HL-60/S4 treated with phorbol 12-myristate 13-acetate at 8.2 ng/mL for 4 days and 3 days (cell line): ENCODE results near the gene CFAP119.

Experiments
- in situ Hi-C: fragments of 300-500 bp; cut with MboI; formaldehyde crosslinking; loops from 2 replicates; pipeline ENCODE4 v1.15.0; 2022; ENCODE audit warnings: low sequenced_read_pairs

The CFAP119 gene

GRCh38 chr16:30741461-30741914, 20.4 kb downstream of the CFAP119 start:
- in situ Hi-C loops = no loop called here

DNA sequence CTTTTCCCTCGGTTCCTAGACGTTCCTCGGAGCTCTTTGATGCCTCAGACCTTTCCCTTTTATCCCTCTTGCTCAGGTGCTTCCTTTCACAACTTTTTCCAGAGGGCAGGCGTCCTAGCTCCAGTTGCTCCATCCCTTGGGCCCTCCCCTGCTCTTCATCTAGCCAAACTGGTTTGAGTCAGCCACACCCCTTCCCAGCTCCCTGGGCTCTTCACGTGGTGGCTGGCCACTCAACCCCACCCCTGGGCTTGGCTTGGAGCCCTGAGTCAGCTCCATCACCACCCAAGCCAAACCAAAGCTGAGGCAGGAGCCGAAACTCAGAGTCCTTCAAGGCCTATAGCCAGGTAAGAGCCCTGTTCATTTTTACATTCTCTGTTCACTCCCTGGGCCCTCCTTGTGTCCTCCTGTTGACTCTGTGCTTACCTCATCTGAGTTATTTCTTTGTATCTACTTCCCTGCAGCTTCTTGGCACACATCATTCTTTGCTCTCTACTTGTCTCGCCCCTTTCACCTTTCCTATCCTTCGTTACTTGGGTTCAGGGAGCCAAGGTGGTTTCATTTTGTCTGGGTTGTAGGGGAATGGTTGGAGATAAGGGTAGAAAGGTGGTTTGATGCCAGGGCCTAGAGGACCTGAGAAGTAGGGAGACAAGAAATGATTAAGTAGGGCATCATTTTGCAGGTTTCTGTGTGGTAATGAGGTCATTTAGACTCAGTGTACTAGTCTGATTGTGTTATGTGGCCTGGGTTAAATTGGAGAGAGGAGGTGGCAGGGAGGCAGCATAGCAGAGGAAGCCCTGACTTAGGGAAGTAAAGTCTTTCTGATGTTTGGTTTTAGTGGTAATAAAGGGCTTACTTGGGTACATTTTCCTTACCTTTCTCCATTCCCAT, 21.3 kb downstream of the CFAP119 start:
- in situ Hi-C loops = no loop called here

DNA sequence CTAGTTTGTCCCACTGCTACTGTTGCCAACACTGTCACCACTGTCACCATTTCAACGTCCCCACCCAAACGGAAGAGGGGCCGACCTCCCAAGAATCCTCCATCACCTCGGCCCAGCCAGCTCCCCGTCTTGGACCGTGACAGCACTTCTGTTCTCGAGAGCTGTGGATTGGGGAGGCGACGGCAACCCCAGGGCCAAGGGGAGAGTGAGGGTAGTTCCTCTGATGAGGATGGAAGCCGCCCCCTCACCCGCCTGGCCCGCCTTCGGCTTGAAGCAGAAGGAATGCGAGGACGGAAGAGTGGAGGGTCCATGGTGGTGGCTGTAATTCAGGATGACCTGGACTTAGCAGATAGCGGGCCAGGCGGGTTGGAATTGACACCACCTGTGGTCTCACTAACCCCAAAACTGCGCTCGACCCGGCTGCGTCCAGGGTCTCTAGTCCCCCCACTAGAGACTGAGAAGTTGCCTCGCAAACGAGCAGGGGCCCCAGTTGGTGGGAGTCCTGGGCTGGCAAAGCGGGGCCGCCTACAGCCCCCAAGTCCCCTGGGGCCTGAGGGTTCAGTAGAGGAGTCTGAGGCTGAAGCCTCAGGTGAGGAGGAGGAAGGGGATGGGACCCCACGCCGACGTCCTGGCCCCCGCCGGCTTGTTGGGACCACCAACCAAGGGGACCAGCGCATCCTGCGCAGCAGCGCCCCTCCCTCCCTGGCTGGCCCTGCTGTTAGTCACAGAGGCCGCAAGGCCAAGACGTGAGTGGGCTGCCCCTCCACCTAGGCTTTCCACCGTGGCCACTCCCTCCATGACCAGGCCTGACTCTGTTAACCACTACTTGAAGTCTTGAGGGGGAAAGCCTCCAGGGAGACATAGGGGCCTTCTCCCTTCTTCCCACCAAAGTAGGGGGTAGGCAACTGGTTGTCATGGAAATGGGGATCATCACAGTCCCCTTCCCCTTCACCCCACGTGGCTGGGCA, 22.6 kb downstream of the CFAP119 start:
- in situ Hi-C loops = no loop called here

DNA sequence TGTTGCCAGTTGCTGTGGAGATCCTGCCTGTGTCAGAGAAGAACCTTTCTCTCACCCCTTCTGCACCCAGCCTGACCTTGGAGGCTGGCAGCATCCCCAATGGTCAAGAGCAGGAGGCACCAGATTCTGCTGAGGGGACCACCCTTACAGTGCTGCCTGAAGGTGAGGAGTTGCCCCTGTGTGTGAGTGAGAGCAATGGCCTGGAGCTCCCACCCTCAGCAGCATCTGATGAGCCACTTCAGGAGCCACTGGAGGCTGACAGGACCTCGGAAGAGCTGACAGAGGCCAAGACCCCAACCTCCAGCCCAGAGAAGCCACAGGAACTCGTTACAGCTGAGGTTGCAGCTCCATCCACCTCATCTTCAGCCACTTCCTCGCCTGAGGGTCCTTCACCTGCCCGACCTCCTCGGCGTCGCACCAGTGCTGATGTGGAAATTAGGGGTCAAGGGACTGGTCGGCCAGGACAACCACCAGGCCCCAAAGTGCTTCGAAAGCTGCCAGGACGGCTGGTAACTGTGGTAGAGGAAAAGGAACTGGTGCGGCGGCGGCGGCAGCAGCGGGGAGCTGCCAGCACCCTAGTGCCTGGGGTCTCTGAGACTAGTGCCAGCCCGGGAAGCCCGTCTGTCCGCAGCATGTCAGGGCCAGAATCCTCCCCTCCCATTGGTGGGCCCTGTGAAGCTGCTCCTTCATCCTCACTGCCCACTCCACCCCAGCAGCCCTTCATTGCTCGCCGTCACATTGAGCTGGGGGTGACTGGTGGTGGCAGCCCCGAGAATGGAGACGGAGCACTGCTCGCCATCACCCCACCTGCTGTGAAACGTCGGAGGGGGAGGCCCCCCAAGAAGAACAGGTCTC, 23.8 kb downstream of the CFAP119 start:
- in situ Hi-C loops = no loop called here

GRCh38 chr16:30736995-30737793, 24.7 kb downstream of the CFAP119 start:
- in situ Hi-C loops = no loop called here

- in situ Hi-C loops = no loop called here
Observed at GRCh38 chr16:30731411-30731810, 30.5 kb downstream of the CFAP119 start.

DNA sequence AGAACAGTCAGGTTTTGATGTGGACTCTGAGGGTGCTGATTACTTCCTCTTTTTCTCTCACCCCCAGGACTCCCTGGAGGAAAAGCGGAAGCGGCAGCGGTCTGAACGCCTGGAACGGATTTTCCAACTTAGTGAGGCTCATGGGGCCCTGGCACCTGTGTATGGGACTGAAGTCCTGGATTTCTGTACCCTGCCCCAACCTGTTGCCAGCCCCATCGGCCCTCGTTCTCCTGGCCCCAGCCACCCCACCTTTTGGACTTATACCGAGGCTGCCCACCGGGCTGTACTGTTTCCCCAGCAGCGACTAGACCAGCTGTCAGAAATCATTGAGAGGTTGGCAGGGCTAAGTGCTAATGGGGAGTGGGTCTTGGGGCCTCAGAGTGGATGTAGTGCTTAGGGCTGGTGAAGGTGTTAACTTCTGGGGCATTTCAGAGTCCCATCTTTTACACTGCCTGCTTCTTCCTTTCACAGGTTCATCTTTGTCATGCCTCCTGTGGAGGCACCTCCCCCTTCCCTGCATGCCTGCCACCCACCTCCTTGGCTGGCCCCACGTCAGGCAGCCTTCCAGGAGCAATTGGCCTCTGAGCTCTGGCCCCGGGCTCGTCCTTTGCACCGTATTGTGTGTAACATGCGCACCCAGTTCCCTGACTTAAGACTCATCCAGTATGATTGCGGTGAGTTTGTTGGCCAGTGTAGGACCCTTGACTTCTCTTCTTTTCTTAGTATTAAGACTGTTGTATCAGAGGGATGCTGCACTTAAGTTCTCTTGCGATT, 32.8 kb downstream of the CFAP119 start:
- in situ Hi-C loops = no loop called here

- in situ Hi-C loops = no loop called here
Observed at GRCh38 chr16:30728321-30728720, 33.5 kb downstream of the CFAP119 start.

DNA sequence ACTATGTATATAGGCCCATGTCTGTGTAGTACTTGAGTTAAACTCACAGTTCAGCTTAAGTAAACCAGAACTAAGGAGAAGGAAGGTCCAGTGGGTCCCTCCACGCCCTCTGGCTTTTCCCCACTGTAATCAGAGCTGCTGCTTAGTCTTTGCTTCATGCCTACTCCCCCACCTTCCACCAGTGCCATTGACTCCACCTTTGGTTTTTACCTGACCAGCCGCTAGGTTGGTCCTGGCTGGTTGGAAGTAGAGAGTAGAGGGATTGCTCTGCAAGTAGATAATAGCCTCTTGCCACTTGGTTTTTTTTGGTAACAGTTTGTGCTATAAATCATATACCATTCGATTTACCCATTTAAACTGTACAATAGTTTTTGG, 36.5 kb downstream of the CFAP119 start:
- in situ Hi-C loops = no loop called here

DNA sequence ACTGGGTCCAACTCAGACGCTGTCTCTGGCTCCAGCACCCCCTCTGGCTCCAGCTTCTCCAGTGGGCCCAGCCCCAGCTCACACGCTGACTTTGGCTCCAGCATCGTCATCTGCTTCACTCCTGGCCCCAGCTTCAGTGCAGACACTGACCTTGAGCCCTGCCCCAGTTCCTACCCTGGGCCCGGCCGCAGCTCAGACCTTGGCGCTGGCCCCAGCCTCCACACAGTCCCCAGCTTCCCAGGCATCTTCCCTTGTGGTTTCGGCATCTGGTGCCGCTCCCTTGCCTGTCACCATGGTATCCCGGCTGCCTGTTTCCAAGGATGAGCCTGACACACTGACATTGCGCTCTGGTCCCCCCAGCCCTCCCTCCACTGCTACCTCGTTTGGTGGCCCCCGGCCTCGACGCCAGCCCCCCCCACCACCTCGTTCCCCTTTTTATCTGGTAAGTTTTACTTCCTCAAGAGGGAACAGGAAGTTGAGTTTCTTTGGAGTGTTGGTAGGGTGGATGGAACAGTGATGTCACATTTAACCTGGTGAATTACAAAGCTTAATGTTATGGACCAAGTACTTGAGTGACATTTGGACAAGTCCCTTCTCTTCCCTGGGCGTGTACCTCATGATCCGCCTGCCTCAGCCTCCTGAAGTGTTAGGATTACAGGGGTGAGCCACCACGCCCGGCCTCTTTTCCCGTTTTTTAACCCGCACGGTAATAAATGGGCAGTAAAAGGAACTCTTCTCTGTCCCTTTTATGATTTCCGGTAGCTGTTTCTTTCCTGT, 37.0 kb downstream of the CFAP119 start:
- in situ Hi-C loops = no loop called here

DNA sequence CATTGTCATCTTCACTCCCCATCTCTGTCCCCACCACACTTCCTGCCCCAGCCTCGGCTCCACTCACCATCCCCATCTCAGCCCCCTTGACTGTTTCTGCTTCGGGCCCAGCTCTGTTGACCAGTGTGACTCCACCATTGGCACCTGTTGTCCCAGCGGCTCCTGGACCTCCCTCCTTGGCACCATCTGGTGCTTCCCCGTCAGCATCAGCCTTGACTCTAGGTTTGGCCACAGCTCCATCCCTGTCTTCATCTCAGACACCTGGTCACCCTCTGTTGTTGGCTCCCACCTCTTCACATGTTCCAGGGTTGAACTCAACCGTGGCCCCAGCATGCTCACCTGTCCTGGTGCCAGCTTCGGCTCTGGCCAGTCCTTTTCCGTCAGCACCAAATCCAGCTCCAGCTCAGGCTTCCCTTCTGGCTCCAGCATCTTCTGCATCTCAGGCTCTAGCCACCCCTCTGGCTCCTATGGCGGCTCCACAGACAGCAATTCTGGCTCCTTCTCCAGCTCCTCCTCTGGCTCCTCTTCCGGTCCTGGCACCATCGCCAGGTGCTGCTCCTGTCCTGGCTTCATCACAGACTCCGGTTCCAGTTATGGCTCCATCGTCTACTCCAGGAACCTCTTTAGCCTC, 38.0 kb downstream of the CFAP119 start:
- in situ Hi-C loops = no loop called here

DNA sequence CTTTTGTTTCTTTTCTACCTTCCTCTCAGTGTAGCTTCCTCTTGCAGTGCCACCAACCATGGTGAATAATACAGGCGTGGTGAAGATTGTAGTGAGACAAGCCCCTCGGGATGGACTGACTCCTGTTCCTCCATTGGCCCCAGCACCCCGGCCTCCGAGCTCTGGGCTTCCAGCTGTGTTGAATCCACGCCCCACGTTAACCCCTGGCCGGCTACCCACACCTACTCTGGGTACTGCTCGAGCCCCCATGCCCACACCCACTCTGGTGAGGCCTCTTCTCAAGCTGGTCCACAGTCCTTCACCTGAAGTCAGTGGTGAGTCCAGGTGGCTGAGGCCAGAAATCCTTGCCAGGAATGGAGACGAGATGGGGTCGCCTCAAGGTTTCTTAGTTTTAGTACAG, 38.9 kb downstream of the CFAP119 start:
- in situ Hi-C loops = no loop called here

DNA sequence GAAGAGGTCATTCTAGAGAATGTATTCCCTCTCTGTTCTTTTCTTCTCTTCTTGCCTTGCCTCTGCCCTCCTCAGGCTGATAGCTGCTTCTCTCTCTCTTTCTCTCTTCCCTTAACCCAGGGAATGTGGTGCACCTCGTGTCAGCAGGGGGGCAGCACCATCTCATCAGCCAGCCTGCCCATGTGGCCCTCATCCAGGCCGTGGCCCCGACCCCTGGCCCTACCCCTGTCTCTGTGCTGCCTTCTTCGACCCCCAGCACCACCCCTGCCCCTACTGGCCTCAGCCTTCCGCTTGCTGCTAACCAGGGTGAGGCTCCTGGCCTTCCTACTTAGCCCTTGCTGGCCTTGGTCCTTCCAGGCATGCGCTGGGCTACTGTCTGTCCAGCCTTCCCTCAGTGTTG, 39.4 kb downstream of the CFAP119 start:
- in situ Hi-C loops = no loop called here

DNA sequence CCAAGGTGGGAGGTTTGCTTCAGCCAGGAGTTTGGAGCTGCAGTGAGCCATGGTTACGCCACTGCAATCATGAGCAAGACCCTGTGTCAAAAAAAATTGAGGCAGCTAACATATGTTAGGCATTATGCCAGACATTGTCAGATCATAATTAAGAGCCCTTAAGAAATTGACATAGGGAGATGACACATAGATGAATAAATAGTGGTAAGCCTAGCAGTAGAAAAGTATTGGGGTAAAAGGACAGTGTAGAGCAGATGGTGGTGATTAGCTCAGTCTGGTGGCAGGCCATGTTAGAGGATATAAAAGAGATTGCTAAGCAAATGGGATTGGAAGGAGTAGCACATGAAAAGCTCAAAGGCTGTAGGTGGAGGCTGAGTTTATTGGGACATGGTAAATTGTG, 40.3 kb downstream of the CFAP119 start:
- in situ Hi-C loops = no loop called here

- in situ Hi-C loops = no loop called here
Observed at GRCh38 chr16:30721167-30721566, 40.7 kb downstream of the CFAP119 start.

DNA sequence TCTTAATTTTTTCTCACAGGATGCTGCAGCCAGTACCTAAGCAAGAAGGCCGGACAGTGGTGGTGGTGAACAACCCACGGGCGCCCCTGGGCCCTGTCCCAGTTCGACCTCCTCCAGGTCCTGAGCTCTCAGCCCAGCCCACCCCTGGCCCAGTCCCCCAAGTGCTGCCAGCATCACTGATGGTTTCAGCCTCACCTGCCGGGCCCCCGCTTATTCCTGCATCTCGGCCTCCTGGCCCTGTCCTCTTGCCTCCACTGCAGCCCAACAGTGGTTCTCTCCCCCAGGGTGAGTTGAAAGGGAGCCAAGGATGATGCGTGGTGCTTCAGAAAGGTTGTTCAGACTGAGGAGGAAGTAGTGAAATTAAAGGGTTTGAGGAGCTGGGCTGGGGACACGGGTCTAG, 41.2 kb downstream of the CFAP119 start:
- in situ Hi-C loops = no loop called here

GRCh38 chr16:30720086-30720485, 41.8 kb downstream of the CFAP119 start:
- in situ Hi-C loops = no loop called here
